Erythroblast (primary cell): ENCODE results near the gene DBH.

ENCODE experiments used
- GATA1 ChIP-seq: IDR thresholded peaks from 2 replicates; pipeline ENCODE4 v1.6.1; 2011; ENCODE audit warnings: low read depth, mild to moderate bottlenecking, control low read depth, low read length, moderate library complexity
- POLR2A ChIP-seq: IDR thresholded peaks from 2 replicates; pipeline ENCODE4 v1.6.1; 2011; ENCODE audit warnings: mild to moderate bottlenecking, low read length

DNA sequence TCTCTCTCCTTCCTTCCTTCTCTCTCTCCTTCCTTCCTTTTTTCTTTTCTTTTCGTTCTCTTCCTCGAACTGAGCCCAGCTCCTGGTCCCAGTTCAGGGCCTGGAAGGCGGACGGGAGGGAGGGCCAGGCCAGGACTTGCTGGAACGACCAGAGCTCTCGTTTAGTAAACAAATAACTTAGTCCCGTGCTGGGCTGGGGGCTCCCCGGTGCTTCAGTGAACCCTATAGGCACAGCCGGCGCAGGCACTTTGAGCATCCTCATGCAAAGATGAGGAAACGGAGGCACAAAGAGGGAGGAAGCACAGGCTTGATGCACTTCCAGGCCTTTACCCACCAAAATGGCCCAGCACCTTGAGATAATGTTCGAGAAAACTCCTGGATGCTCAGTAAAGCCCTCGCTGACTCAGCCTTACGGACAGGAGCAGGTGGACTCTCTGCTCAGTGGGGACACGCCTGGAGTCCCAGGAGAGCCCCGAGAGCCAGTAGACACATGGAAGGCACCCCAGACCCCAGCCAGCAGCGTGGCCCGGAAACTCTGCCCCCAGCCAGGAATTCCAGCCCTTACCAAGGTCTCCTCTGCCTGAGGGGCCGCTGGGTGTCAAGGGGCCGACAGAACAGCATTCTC lies 45.8 kb upstream of the DBH start:
- TF ChIP-seq POLR2A (no peak), GATA1 (no peak)
